GM19240 (cell line): ENCODE measurements around the gene LSM7.

Source experiments
- DNase-seq: peaks from one replicate; pipeline ENCODE4 v3.0.0; 2011; ENCODE audit warnings: low spot score; ENCODE audit not compliant: insufficient read length

LSM7 gene

GRCh38 chr19:2305452-2306280 lies 22.7 kb downstream of the LSM7 start:
- no peak for DNase-seq

- no peak for DNase-seq
Observed at GRCh38 chr19:2303211-2303798, 25.1 kb downstream of the LSM7 start.

GRCh38 chr19:2302319-2303210 lies 25.8 kb downstream of the LSM7 start:
- DNase-seq: no peak

GRCh38 chr19:2300533-2300932 lies 27.9 kb downstream of the LSM7 start:
- no peak for DNase-seq

GRCh38 chr19:2296141-2296540 lies 32.2 kb downstream of the LSM7 start:
- no peak for DNase-seq

GRCh38 chr19:2294687-2295335 lies 33.6 kb downstream of the LSM7 start:
- no peak for DNase-seq

- no peak for DNase-seq
Observed at GRCh38 chr19:2291185-2291751, 37.1 kb downstream of the LSM7 start.

GRCh38 chr19:2290441-2291184 lies 37.8 kb downstream of the LSM7 start:
- DNase-seq: no peak

- DNase-seq: peak; percentile 87
Observed at GRCh38 chr19:2289714-2290435, 38.5 kb downstream of the LSM7 start.

- DNase-seq: no peak
Observed at GRCh38 chr19:2288818-2289713, 39.3 kb downstream of the LSM7 start.

GRCh38 chr19:2288338-2288817 lies 40.0 kb downstream of the LSM7 start:
- no peak for DNase-seq

GRCh38 chr19:2287585-2288337 lies 40.6 kb downstream of the LSM7 start:
- no peak for DNase-seq

- no peak for DNase-seq
Observed at GRCh38 chr19:2286402-2287140, 41.8 kb downstream of the LSM7 start.

- DNase-seq: no peak
Observed at GRCh38 chr19:2283835-2284507, 44.4 kb downstream of the LSM7 start.

- DNase-seq: no peak
Observed at GRCh38 chr19:2282862-2283237, 45.5 kb downstream of the LSM7 start.

- DNase-seq: no peak
Observed at GRCh38 chr19:2282062-2282861, 46.1 kb downstream of the LSM7 start, which contains the start of gene PEAK3. PEAK3 (minus strand) TSS chr19:2282175; CDS start chr19:2280931, 1,244 bp downstream.
